Naive thymus-derived CD8-positive, alpha-beta T cell (primary cell): ENCODE results near the gene ILK. TPM values are rescaled to one million over a fixed set of nuclear protein-coding genes. Genes with fewer than 3 reads are reported as not detected.
A peak's percentile ranks its signal among the peaks of the same experiment; 100 is the strongest.

ENCODE experiments used
- ATAC-seq, 2 donors: fragments of 150-1000 bp; cut with Tn5 transposase in 1 of 2; sonication (Bioruptor Pico), chemical (Tn5 transposase) in 1 of 2; 1 replicate in 1 of 2; 2 replicates in 1 of 2; pipeline ENCODE4 v1.10.0; 2021; ENCODE audit warnings: mild to moderate bottlenecking in 2 of 2, moderate library complexity in 2 of 2
- POLR2A ChIA-PET: fragments of 350-600 bp; sonication (Branson Sonifier 250); formaldehyde crosslinking; loops from one replicate; lab custom pipeline; 2021; ENCODE audit warnings: antibody characterized with exemption; lab: Charles Lee
- DNase-seq, 10 donors: peaks; one replicate each; pipeline versions ENCODE4 v3.0.0 to v3.0.0-alpha.2; 2020 to 2022
- H3K27ac Mint-ChIP-seq, 10 donors: one replicate each; pipeline ENCODE4 v1.8.0; 2020 to 2022; ENCODE audit warnings: mild to moderate bottlenecking in 10 of 10, mixed read lengths in 10 of 10, moderate library complexity in 4 of 10, inconsistent platforms in 1 of 10
- H3K27me3 Mint-ChIP-seq, 5 donors: one replicate each; pipeline ENCODE4 v1.8.0; 2021 to 2022; ENCODE audit warnings: mixed read lengths in 5 of 5
- H3K36me3 Mint-ChIP-seq, 3 donors: one replicate each; pipeline ENCODE4 v1.8.0; 2020 to 2022; ENCODE audit warnings: mixed read lengths in 3 of 3, mild to moderate bottlenecking in 2 of 3, inconsistent platforms in 1 of 3
- H3K4me1 Mint-ChIP-seq, 4 donors: one replicate each; pipeline ENCODE4 v1.8.0; 2021 to 2022; ENCODE audit warnings: mixed read lengths in 4 of 4
- H3K4me3 Mint-ChIP-seq, 10 donors: one replicate each; pipeline ENCODE4 v1.8.0; 2020 to 2022; ENCODE audit warnings: mild to moderate bottlenecking in 10 of 10, mixed read lengths in 10 of 10, moderate library complexity in 6 of 10, inconsistent platforms in 1 of 10
- H3K9me3 Mint-ChIP-seq, 9 donors: one replicate each; pipeline ENCODE4 v1.8.0; 2020 to 2022; ENCODE audit warnings: mixed read lengths in 9 of 9, mild to moderate bottlenecking in 3 of 9, inconsistent platforms in 1 of 9, moderate library complexity in 1 of 9
- polyA plus RNA-seq, 3 donors: library from polyadenylated mRNA; unstranded; fragments of 300-500 nt; fragmentation: Illumina TruSeq; gene quantifications; one replicate each; pipeline ENCODE4 v1.2.3, GENCODE V29; 2021
- total RNA-seq, 8 experiments: library from RNA in 2 of 8; stranded (reverse) in 2 of 8; gene quantifications; one replicate each; pipeline ENCODE4 v1.2.3 and lab custom pipeline; 2021 to 2026

ILK gene
- total and polyA plus RNA-seq, 5 experiments from 2014 or later, result 63.7 to 93.5 (median 72.5) TPM

- H3K27ac Mint-ChIP-seq, result peak overlapping the region in 2 of 10 donors; percentile 29 to 36
- H3K4me1 Mint-ChIP-seq, result peaks cover 0 to 8% (median 1%) of the 10 kb centered on the region in 4 donors
- POLR2A ChIA-PET, result interaction anchor here (0.5 kb wide), 1 partner anchor 27 kb away, joined by 3 read pairs; no protein-coding TSS in a partner anchor
- peaks cover 9 to 30% (median 11%) of the 10 kb centered on the region in 3 donors for H3K36me3 Mint-ChIP-seq
- ATAC-seq (no peak), DNase-seq (peak in 1 of 10 donors; percentile 12)
- H3K9me3 Mint-ChIP-seq, result no peaks in the 10 kb centered on the region
- no peak overlapping the region for H3K4me3 Mint-ChIP-seq
- H3K27me3 Mint-ChIP-seq, result no peaks in the 10 kb centered on the region
Observed at GRCh38 chr11:6565988-6566703, 37.4 kb upstream of the ILK start.

GRCh38 chr11:6566704-6567370 is 36.7 kb upstream of the ILK start:
- H3K27me3 Mint-ChIP-seq, result no peaks in the 10 kb centered on the region
- no peaks in the 10 kb centered on the region for H3K9me3 Mint-ChIP-seq
- H3K36me3 Mint-ChIP-seq, result peaks cover 6 to 26% (median 10%) of the 10 kb centered on the region in 3 donors
- H3K4me3 Mint-ChIP-seq, result no peak overlapping the region
- peak overlapping the region in 2 of 10 donors; percentile 29 to 36 for H3K27ac Mint-ChIP-seq
- POLR2A ChIA-PET, result interaction anchor here (0.5 kb wide), 1 partner anchor 26 kb away, joined by 3 read pairs; no protein-coding TSS in a partner anchor
- DNase-seq (no peak), ATAC-seq (no peak)
- peaks cover 0 to 10% (median 1%) of the 10 kb centered on the region in 4 donors for H3K4me1 Mint-ChIP-seq

GRCh38 chr11:6567371-6567745 is 36.2 kb upstream of the ILK start:
- H3K36me3 Mint-ChIP-seq, result peaks cover 2 to 23% (median 12%) of the 10 kb centered on the region in 3 donors
- H3K4me3 Mint-ChIP-seq, result no peak overlapping the region
- H3K27me3 Mint-ChIP-seq, result no peaks in the 10 kb centered on the region
- peak in 1 of 10 donors; percentile 12 for DNase-seq
- no peak for ATAC-seq
- POLR2A ChIA-PET, result no interaction called here
- H3K9me3 Mint-ChIP-seq, result no peaks in the 10 kb centered on the region
- no peak overlapping the region for H3K27ac Mint-ChIP-seq
- H3K4me1 Mint-ChIP-seq, result peaks cover 0 to 10% (median 1%) of the 10 kb centered on the region in 4 donors

- ATAC-seq, result no peak
- H3K4me1 Mint-ChIP-seq, result peaks cover 0 to 10% (median 1%) of the 10 kb centered on the region in 4 donors
- no peaks in the 10 kb centered on the region for H3K27me3 Mint-ChIP-seq
- H3K36me3 Mint-ChIP-seq, result peaks cover 0 to 19% (median 10%) of the 10 kb centered on the region in 3 donors
- no peaks in the 10 kb centered on the region for H3K9me3 Mint-ChIP-seq
- POLR2A ChIA-PET, result no interaction called here
- peak in 1 of 10 donors; percentile 13 for DNase-seq
- H3K4me3 Mint-ChIP-seq, result no peak overlapping the region
- H3K27ac Mint-ChIP-seq, result peak overlapping the region in 2 of 10 donors; percentile 9 to 67
Observed at GRCh38 chr11:6568191-6568918, 35.2 kb upstream of the ILK start.

- H3K4me1 Mint-ChIP-seq, result peaks cover 0 to 10% (median 2%) of the 10 kb centered on the region in 4 donors
- H3K27me3 Mint-ChIP-seq, result no peaks in the 10 kb centered on the region
- no peak for ATAC-seq
- no peaks in the 10 kb centered on the region for H3K9me3 Mint-ChIP-seq
- no peak overlapping the region for H3K4me3 Mint-ChIP-seq
- POLR2A ChIA-PET, result no interaction called here
- H3K27ac Mint-ChIP-seq, result peak overlapping the region in 3 of 10 donors; percentile 50 to 67 (median 56)
- no peak for DNase-seq
- H3K36me3 Mint-ChIP-seq, result peaks cover 0 to 16% (median 14%) of the 10 kb centered on the region in 3 donors
Observed at GRCh38 chr11:6569706-6570105, 33.9 kb upstream of the ILK start.

- ATAC-seq (no peak), DNase-seq (no peak)
- Mint-ChIP-seq H3K4me1 (peaks cover 0 to 10% (median 2%) of the 10 kb centered on the region in 4 donors), H3K4me3 (no peak overlapping the region), H3K9me3 (no peaks in the 10 kb centered on the region), H3K27me3 (no peaks in the 10 kb centered on the region), H3K27ac (no peak overlapping the region), H3K36me3 (peaks cover 0 to 16% (median 8%) of the 10 kb centered on the region in 3 donors)
- POLR2A ChIA-PET, result no interaction called here
Observed at GRCh38 chr11:6570691-6571427, 32.7 kb upstream of the ILK start.

GRCh38 chr11:6571434-6572008 is 32.1 kb upstream of the ILK start:
- POLR2A ChIA-PET, result no interaction called here
- H3K27ac Mint-ChIP-seq, result no peak overlapping the region

GRCh38 chr11:6572215-6572614 is 31.4 kb upstream of the ILK start:
- ATAC-seq (no peak), DNase-seq (no peak)
- Mint-ChIP-seq H3K4me3 (no peak overlapping the region), H3K9me3 (no peaks in the 10 kb centered on the region), H3K27me3 (no peaks in the 10 kb centered on the region), H3K36me3 (peaks cover 0 to 11% (median 8%) of the 10 kb centered on the region in 3 donors), H3K27ac (no peak overlapping the region), H3K4me1 (peaks cover 0 to 16% (median 9%) of the 10 kb centered on the region in 4 donors)
- POLR2A ChIA-PET, result no interaction called here

More at GRCh38 chr11:6571434-6572008, 32.1 kb upstream of the ILK start:
- Mint-ChIP-seq H3K27me3 (no peaks in the 10 kb centered on the region), H3K9me3 (no peaks in the 10 kb centered on the region), H3K4me1 (peaks cover 0 to 11% (median 4%) of the 10 kb centered on the region in 4 donors), H3K36me3 (peaks cover 0 to 15% (median 8%) of the 10 kb centered on the region in 3 donors), H3K4me3 (no peak overlapping the region)
- ATAC-seq, result no peak
- DNase-seq, result no peak

- peaks cover 0 to 13% (median 10%) of the 10 kb centered on the region in 3 donors for H3K36me3 Mint-ChIP-seq
- H3K27me3 Mint-ChIP-seq, result no peaks in the 10 kb centered on the region
- POLR2A ChIA-PET, result no interaction called here
- H3K27ac Mint-ChIP-seq, result peak overlapping the region in 1 of 10 donors; percentile 28
- DNase-seq (no peak), ATAC-seq (no peak)
- H3K4me1 Mint-ChIP-seq, result peaks cover 0 to 13% (median 10%) of the 10 kb centered on the region in 4 donors
- no peaks in the 10 kb centered on the region for H3K9me3 Mint-ChIP-seq
- H3K4me3 Mint-ChIP-seq, result no peak overlapping the region
Observed at GRCh38 chr11:6574816-6575715, 28.5 kb upstream of the ILK start.

GRCh38 chr11:6576471-6577373 is 26.9 kb upstream of the ILK start:
- no peaks in the 10 kb centered on the region for H3K9me3 Mint-ChIP-seq
- H3K4me3 Mint-ChIP-seq, result no peak overlapping the region
- H3K36me3 Mint-ChIP-seq, result peaks cover 5 to 21% (median 21%) of the 10 kb centered on the region in 3 donors
- H3K4me1 Mint-ChIP-seq, result peaks cover 0 to 13% (median 9%) of the 10 kb centered on the region in 4 donors
- H3K27me3 Mint-ChIP-seq, result no peaks in the 10 kb centered on the region
- POLR2A ChIA-PET, result no interaction called here
- ATAC-seq (no peak), DNase-seq (no peak)
- peak overlapping the region in 2 of 10 donors; percentile 3 to 17 for H3K27ac Mint-ChIP-seq
